Esophagus squamous epithelium (tissue), 5 donors: Measurements from ENCODE around the gene SEMA4D. TPM values are rescaled to one million over a fixed set of nuclear protein-coding genes. Genes with fewer than 3 reads are reported as not detected.

ENCODE experiments used
- DNase-seq: peaks from one replicate; lab custom pipeline; 2025; lab: John Stamatoyannopoulos, UW
- H3K27ac ChIP-seq, 4 donors: fragments of 200-600 bp; sonication (generic); one replicate each; pipeline ENCODE4 v1.5.1; 2016 to 2019; ENCODE audit warnings: mild to moderate bottlenecking in 1 of 4
- H3K27me3 ChIP-seq, 4 donors: fragments of 200-600 bp; sonication (generic); 1 replicate in 3 of 4; 2 replicates in 1 of 4; pipeline versions ENCODE4 v1.5.1 to v1.6.0; 2017 to 2021; ENCODE audit warnings: antibody characterized with exemption in 1 of 4
- H3K36me3 ChIP-seq, 3 donors: fragments of 200-600 bp; sonication (generic); one replicate each; pipeline ENCODE4 v1.5.1; 2016 to 2019
- H3K4me1 ChIP-seq, 3 donors: fragments of 200-600 bp; sonication (generic); one replicate each; pipeline ENCODE4 v1.5.1; 2017 to 2019
- H3K4me3 ChIP-seq, 4 donors: fragments of 200-600 bp; sonication (generic); 1 replicate in 3 of 4; 2 replicates in 1 of 4; pipeline ENCODE4 v1.5.1; 2016 to 2019; ENCODE audit warnings: mild to moderate bottlenecking in 2 of 4, moderate library complexity in 1 of 4
- H3K9me3 ChIP-seq, 3 donors: fragments of 200-600 bp; sonication (generic); one replicate each; pipeline ENCODE4 v1.5.1; 2016 to 2019
- CTCF ChIP-seq, 6 experiments: fragments of 450-650 bp in 4 of 6; fragments of 200-600 bp in 2 of 6; sonication (generic) in 2 of 6; IDR thresholded peaks; one replicate each; pipeline ENCODE4 v1.5.1; 2016 to 2019; ENCODE audit warnings: antibody characterized with exemption in 6 of 6, mild to moderate bottlenecking in 4 of 6, moderate library complexity in 4 of 6
- POLR2A ChIP-seq, 4 donors: fragments of 450-650 bp; IDR thresholded peaks; one replicate each; pipeline ENCODE4 v1.6.1; 2017; ENCODE audit warnings: antibody characterized with exemption in 4 of 4, mild to moderate bottlenecking in 4 of 4, moderate library complexity in 3 of 4
- WGBS, 2 donors: methylation state at CpG; one replicate each; pipeline ENCODE4 v1.1.5; 2018; 5-methylcytosine and 5-hydroxymethylcytosine counted together
- intact Hi-C: fragments of 100-400 bp; cut with DNase I; formaldehyde crosslinking; loops from one replicate; pipeline ENCODE4 v1.15.0; 2022
- total RNA-seq, 4 donors: library from RNA; depleted of rRNA; stranded (reverse); fragments of >200 nt; gene quantifications; one replicate each; pipeline ENCODE4 v1.1.0, GENCODE V29; 2016
- donor health status: DM: yes; HTN: yes; CAD: no.

SEMA4D gene
- total RNA-seq, 4 donors from 2014 or later = 12.8 to 52.0 (median 20.5) TPM

GRCh38 chr9:89353989-89354388 is 143.9 kb downstream of the SEMA4D start:
- DNase-seq = no peak

GRCh38 chr9:89352874-89353649 is 144.9 kb downstream of the SEMA4D start:
- TF ChIP-seq POLR2A (IDR thresholded peaks at IDR 0.05) (no peak), CTCF (IDR thresholded peaks at IDR 0.05) (no peak)
- Histone ChIP-seq H3K27ac (no peak overlapping the region), H3K36me3 (peaks cover 34 to 100% (median 67%) of the 10 kb centered on the region in 3 donors), H3K4me1 (peaks cover 0 to 4% (median 0%) of the 10 kb centered on the region in 3 donors), H3K27me3 (no peaks in the 10 kb centered on the region), H3K9me3 (no peaks in the 10 kb centered on the region), H3K4me3 (no peak overlapping the region)
- WGBS, 2 donors = 89 to 95% methylated on average over 5 to 6 of the region's 8 CpGs
- intact Hi-C loops = no loop called here
- DNase-seq = no peak

More at GRCh38 chr9:89353989-89354388, 143.9 kb downstream of the SEMA4D start:
- peaks cover 34 to 100% (median 64%) of the 10 kb centered on the region in 3 donors for H3K36me3 ChIP-seq
- WGBS, 2 donors = 71 to 76% methylated on average over 3 of the region's 3 CpGs
- no peaks in the 10 kb centered on the region for H3K9me3 ChIP-seq
- intact Hi-C loops = no loop called here
- no peak overlapping the region for H3K27ac ChIP-seq
- H3K4me1 ChIP-seq = peaks cover 0 to 4% (median 0%) of the 10 kb centered on the region in 3 donors
- no peaks in the 10 kb centered on the region for H3K27me3 ChIP-seq
- TF ChIP-seq POLR2A (IDR thresholded peaks at IDR 0.05) (no peak), CTCF (IDR thresholded peaks at IDR 0.05) (no peak)
- H3K4me3 ChIP-seq = no peak overlapping the region

- Histone ChIP-seq H3K4me3 (no peak overlapping the region), H3K36me3 (peaks cover 31 to 100% (median 71%) of the 10 kb centered on the region in 3 donors), H3K27me3 (no peaks in the 10 kb centered on the region), H3K9me3 (no peaks in the 10 kb centered on the region), H3K4me1 (peaks cover 0 to 4% (median 0%) of the 10 kb centered on the region in 3 donors), H3K27ac (no peak overlapping the region)
- DNase-seq = no peak
- intact Hi-C loops = no loop called here
- WGBS, 2 donors = 37 to 43% methylated on average over 3 of the region's 3 CpGs
- TF ChIP-seq POLR2A (IDR thresholded peaks at IDR 0.05) = no peak
- TF ChIP-seq CTCF (IDR thresholded peaks at IDR 0.05) = no peak
Measured at GRCh38 chr9:89352451-89352850, 145.5 kb downstream of the SEMA4D start.

- Histone ChIP-seq H3K27me3 (no peaks in the 10 kb centered on the region), H3K36me3 (peaks cover 30 to 100% (median 67%) of the 10 kb centered on the region in 3 donors), H3K9me3 (no peaks in the 10 kb centered on the region), H3K4me3 (no peak overlapping the region), H3K4me1 (peaks cover 0 to 4% (median 0%) of the 10 kb centered on the region in 3 donors), H3K27ac (no peak overlapping the region)
- intact Hi-C loops = no loop called here
- no peak for DNase-seq
- TF ChIP-seq CTCF (IDR thresholded peaks at IDR 0.05) (no peak), POLR2A (IDR thresholded peaks at IDR 0.05) (no peak)
- WGBS, 2 donors = 96% methylated on average over 2 to 4 of the region's 6 CpGs
Measured at GRCh38 chr9:89351584-89352300, 146.2 kb downstream of the SEMA4D start.
